K562 (cell line): ENCODE results near the gene TAF4. TPM values are rescaled to one million over a fixed set of nuclear protein-coding genes. Genes with fewer than 3 reads are reported as not detected.

Source experiments
- ATAC-seq: fragments of 200-7000 bp; cut with Tn5 transposase; 3 replicates; pipeline ENCODE4 v1.9.1; 2020; ENCODE audit warnings: moderate library complexity
- BruUV-seq: library from RNA; stranded (reverse); fragments of 400-500 nt; replicated peaks from 2 replicates; lab custom pipeline; 2021; lab: Mats Ljungman, UMichigan
- CTCF ChIA-PET: fragments of 300-600 bp; formaldehyde crosslinking; extraction: SDS; loops from one replicate; lab custom pipeline; 2021; ENCODE audit warnings: low intra/inter-chr PET ratio; lab: Yijun Ruan, JAX
- POLR2A ChIA-PET: fragments of 300-600, 350-650 bp; sonication (Branson Sonifier 250); formaldehyde crosslinking; extraction: SDS; loops from one replicate; lab custom pipeline; 2021; ENCODE audit warnings: antibody characterized with exemption, inconsistent platforms; lab: Yijun Ruan, JAX
- DNase-seq, 4 experiments: peaks; one replicate each; pipeline versions ENCODE4 v3.0.0 to v3.0.0-alpha.2; 2011 to 2018; ENCODE audit warnings: low spot score in 3 of 4, mixed read lengths in 3 of 4; ENCODE audit errors: extremely low read depth in 1 of 4
- FAIRE-seq: peaks from 2 replicates; lab custom pipeline; 2011; peaks lifted over from hg19 to GRCh38; lab: Jason Lieb, UNC
- H2AFZ ChIP-seq: 2 replicates; pipeline ENCODE4 v1.6.0; 2011; ENCODE audit warnings: low read depth, low read length, control low read depth, inconsistent platforms
- H3K27ac ChIP-seq: fragments of 200-600 bp; 3 replicates; pipeline ENCODE4 v1.8.0; 2011; ENCODE audit warnings: low read depth, mild to moderate bottlenecking, control low read depth, inconsistent platforms, low read length, moderate library complexity, mixed read lengths; ENCODE audit errors: extremely low read depth
- H3K27me3 ChIP-seq, 2 experiments: fragments of 300-600 bp in 1 of 2; 2 replicates in 1 of 2; 3 replicates in 1 of 2; pipeline versions ENCODE4 v1.6.0 to v1.8.0; 2011; ENCODE audit warnings: inconsistent platforms in 2 of 2, low read length in 2 of 2, mild to moderate bottlenecking in 1 of 2, mixed read lengths in 1 of 2, moderate library complexity in 1 of 2; ENCODE audit not compliant: control insufficient read depth in 2 of 2, insufficient read depth in 2 of 2
- H3K36me3 ChIP-seq: fragments of 300-600 bp; 3 replicates; pipeline ENCODE4 v1.8.0; 2011; ENCODE audit warnings: mild to moderate bottlenecking, low read length, inconsistent platforms; ENCODE audit not compliant: control insufficient read depth, insufficient read depth
- H3K4me1 ChIP-seq, 2 experiments: fragments of 200-600 bp in 1 of 2; replicated peaks in 1 of 2; 2 replicates in 1 of 2; 3 replicates in 1 of 2; pipeline versions ENCODE4 v1.5.1 to v1.8.0; 2011; ENCODE audit warnings: inconsistent platforms in 2 of 2, low read length in 2 of 2, mild to moderate bottlenecking in 1 of 2, mixed read lengths in 1 of 2, moderate library complexity in 1 of 2; ENCODE audit not compliant: control insufficient read depth in 2 of 2, insufficient read depth in 2 of 2
- H3K4me2 ChIP-seq: 2 replicates; pipeline ENCODE4 v1.6.1; 2011; ENCODE audit warnings: low read length, control low read depth, inconsistent platforms, mixed read lengths; ENCODE audit not compliant: insufficient read depth
- H3K4me3 ChIP-seq: fragments of 200-600 bp; sonication (generic), shearing (Covaris generic); 2 replicates; pipeline ENCODE4 v1.5.1; 2016; ENCODE audit warnings: control low read depth, inconsistent platforms
- H3K79me2 ChIP-seq: fragments of 200-600 bp; 3 replicates; pipeline ENCODE4 v1.8.0; 2011; ENCODE audit warnings: low read length, inconsistent platforms; ENCODE audit not compliant: control insufficient read depth, insufficient read depth
- H3K9ac ChIP-seq, 2 experiments: 2 replicates each; pipeline versions ENCODE4 v1.6.0 to v1.6.1; 2011; ENCODE audit warnings: low read depth in 2 of 2, low read length in 2 of 2, control low read depth in 1 of 2, inconsistent platforms in 1 of 2, mild to moderate bottlenecking in 1 of 2, mixed read lengths in 1 of 2; ENCODE audit not compliant: insufficient read depth in 1 of 2
- H3K9me1 ChIP-seq: one replicate; pipeline ENCODE4 v1.6.0; 2011; ENCODE audit warnings: inconsistent platforms, mild to moderate bottlenecking, low read length, moderate library complexity; ENCODE audit not compliant: control insufficient read depth, insufficient read depth
- H3K9me3 ChIP-seq: replicated peaks from 2 replicates; pipeline ENCODE4 v1.5.1; 2011; ENCODE audit warnings: low read depth, low read length, inconsistent platforms; ENCODE audit not compliant: control insufficient read depth, insufficient read depth
- H4K20me1 ChIP-seq: replicated peaks from 2 replicates; pipeline ENCODE4 v1.6.1; 2011; ENCODE audit warnings: low read length, inconsistent platforms, mixed read lengths; ENCODE audit not compliant: control insufficient read depth, insufficient read depth
- CREB1 ChIP-seq, 2 experiments: sonication (generic) in 1 of 2; formaldehyde crosslinking in 1 of 2; IDR thresholded peaks; 2 replicates each; pipeline versions ENCODE4 v1.6.1 to v1.8.0; 2012 to 2022; ENCODE audit warnings: inconsistent platforms in 1 of 2, mild to moderate bottlenecking in 1 of 2, missing genetic modification reagents in 1 of 2, moderate library complexity in 1 of 2
- TCF7 ChIP-seq: sonication (generic); IDR thresholded peaks from 2 replicates; pipeline ENCODE4 v1.6.1; 2016; ENCODE audit warnings: antibody characterized with exemption, borderline replicate concordance
- ZHX1 ChIP-seq: fragments of 150-350 bp; conservative IDR thresholded peaks from 2 replicates; pipeline ENCODE4 v1.6.1; 2014; ENCODE audit warnings: low read length
- ZNF23 ChIP-seq: fragments of 250-450 bp; sonication (Bioruptor Pico); IDR thresholded peaks from 2 replicates; pipeline ENCODE4 v1.4.0; 2020; ENCODE audit warnings: mild to moderate bottlenecking
- ZNF311 ChIP-seq: fragments of 250-450 bp; sonication (Bioruptor Pico); IDR thresholded peaks from 2 replicates; pipeline ENCODE4 v1.4.0; 2020; ENCODE audit warnings: mild to moderate bottlenecking, moderate library complexity
- ZNF696 ChIP-seq: fragments of 250-450 bp; sonication (Bioruptor Pico); conservative IDR thresholded peaks from 2 replicates; pipeline ENCODE4 v1.4.0; 2020; ENCODE audit warnings: mild to moderate bottlenecking, moderate library complexity
- WGBS: fragments of 100-300 bp; shearing (Covaris generic); methylation state at CpG from one replicate; pipeline ENCODE4 v1.1.6; 2016; ENCODE audit warnings: low coverage, mixed read lengths; ENCODE audit not compliant: insufficient coverage; ENCODE audit errors: missing lambda C conversion rate; 5-methylcytosine and 5-hydroxymethylcytosine counted together
- in situ Hi-C: fragments of 300-500 bp; cut with MboI; formaldehyde crosslinking; loops from 4 replicates; pipeline ENCODE4 v1.15.0; 2018; ENCODE audit warnings: inconsistent platforms, mixed read lengths
- intact Hi-C: fragments of 100-400 bp; cut with micrococcal nuclease; formaldehyde crosslinking; loops from 2 replicates; pipeline ENCODE4 v1.14.2; 2022
- polyA plus RNA-seq, 8 experiments: library from polyadenylated mRNA; depleted of rRNA in 4 of 8; stranded (reverse) in 5 of 8; unstranded in 3 of 8; fragments of >200 nt; fragmentation: Nextera tagmentation in 2 of 8; fragmentation: Illumina TruSeq in 1 of 8; extraction: Ambion mirVana in 2 of 8; extraction: Trizol in 1 of 8; gene quantifications; 2 replicates each; pipeline versions ENCODE4 v1.2.1 to v1.2.3, GENCODE V29; 2011 to 2014; ENCODE audit warnings: inconsistent platforms in 1 of 8, missing spikeins in 1 of 8
- total RNA-seq, 7 experiments: library from RNA; depleted of rRNA in 6 of 7; stranded (reverse); fragments of >200 nt in 6 of 7; fragmentation: Illumina TruSeq in 2 of 7; extraction: Trizol in 2 of 7; gene quantifications; 2 replicates each; pipeline versions ENCODE4 v1.2.1 to v1.2.3, GENCODE V29; 2011 to 2021; ENCODE audit warnings: low replicate concordance in 1 of 7
- TF ChIP-seq, protein P1 (sequence below): sonication (generic); formaldehyde crosslinking; IDR thresholded peaks from 2 replicates; pipeline ENCODE4 v1.8.0; 2023; ENCODE audit warnings: mild to moderate bottlenecking, missing genetic modification reagents
- TF ChIP-seq, protein P2 (sequence below): fragments of 250-450 bp; sonication (Bioruptor Pico); IDR thresholded peaks from 2 replicates; pipeline ENCODE4 v1.8.0; 2021; ENCODE audit warnings: moderate library complexity, mild to moderate bottlenecking, inconsistent platforms
- TF ChIP-seq, protein P3 (sequence below), 2 experiments: fragments of 450-650 bp; IDR thresholded peaks; 2 replicates each; pipeline ENCODE4 v1.6.1; 2016

TAF4 gene
- total and polyA plus RNA-seq, 9 of the 15 experiments (the other 6 are each of a cell fraction or from before 2014, with no cell fraction given): 0.44 to 28.3 (median 5.6) TPM

DNA sequence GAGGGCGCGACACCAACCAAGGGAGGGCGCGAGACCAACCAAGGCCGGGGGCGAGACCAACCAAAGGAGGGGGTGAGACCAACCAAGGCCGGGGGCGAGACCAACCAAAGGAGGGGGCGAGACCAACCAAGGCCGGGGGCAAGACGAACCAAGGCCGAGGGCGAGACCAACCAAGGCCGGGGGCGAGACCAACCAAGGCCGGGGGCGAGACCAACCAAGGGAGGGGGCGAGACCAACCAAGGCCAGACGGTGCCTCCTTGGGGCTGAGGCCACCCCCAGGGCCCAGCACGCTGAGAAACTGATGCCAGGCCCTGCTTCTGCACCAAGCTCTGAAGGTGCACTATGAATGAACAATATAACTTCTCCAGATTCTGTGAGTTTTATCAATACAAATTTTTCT is 87.2 kb downstream of the TAF4 start:
- peaks cover 9% of the 10 kb centered on the region; the same call in 1 of the 3 replicates for H3K79me2 ChIP-seq
- no peaks in the 10 kb centered on the region for H3K9me3 ChIP-seq
- ChIA-PET CTCF (no interaction called here), POLR2A (no interaction called here)
- H4K20me1 ChIP-seq: 0 out of 2 replicates have a peak, but pooled peaks cover 5% of the 10 kb centered on the region
- H2AFZ ChIP-seq: no peak overlapping the region
- 96% methylated on average over 2 of the region's 20 CpGs for WGBS
- H3K4me2 ChIP-seq: no peak overlapping the region
- intact Hi-C loops (no loop called here), in situ Hi-C loops (no loop called here)
- H3K27me3 ChIP-seq: no peaks in the 10 kb centered on the region
- no peak for ATAC-seq
- no peaks in the 10 kb centered on the region for H3K9me1 ChIP-seq
- no TSS peak for BruUV-seq
- H3K27ac ChIP-seq: no peak overlapping the region
- no peak overlapping the region for H3K9ac ChIP-seq
- peaks cover 30% of the 10 kb centered on the region; the same call in 1 of the 3 replicates for H3K36me3 ChIP-seq
- no peak for FAIRE-seq
- no peak for DNase-seq
- H3K4me1 ChIP-seq: peaks cover 0 to 15% of the 10 kb centered on the region in 2 experiments; a peak in 1 of 5 replicates
- TF ChIP-seq, protein P1, sequence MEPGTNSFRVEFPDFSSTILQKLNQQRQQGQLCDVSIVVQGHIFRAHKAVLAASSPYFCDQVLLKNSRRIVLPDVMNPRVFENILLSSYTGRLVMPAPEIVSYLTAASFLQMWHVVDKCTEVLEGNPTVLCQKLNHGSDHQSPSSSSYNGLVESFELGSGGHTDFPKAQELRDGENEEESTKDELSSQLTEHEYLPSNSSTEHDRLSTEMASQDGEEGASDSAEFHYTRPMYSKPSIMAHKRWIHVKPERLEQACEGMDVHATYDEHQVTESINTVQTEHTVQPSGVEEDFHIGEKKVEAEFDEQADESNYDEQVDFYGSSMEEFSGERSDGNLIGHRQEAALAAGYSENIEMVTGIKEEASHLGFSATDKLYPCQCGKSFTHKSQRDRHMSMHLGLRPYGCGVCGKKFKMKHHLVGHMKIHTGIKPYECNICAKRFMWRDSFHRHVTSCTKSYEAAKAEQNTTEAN: no peak
- TF ChIP-seq, protein P2, sequence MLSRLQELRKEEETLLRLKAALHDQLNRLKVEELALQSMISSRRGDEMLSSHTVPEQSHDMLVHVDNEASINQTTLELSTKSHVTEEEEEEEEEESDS: no peak
- H3K4me3 ChIP-seq: no peak overlapping the region

DNA sequence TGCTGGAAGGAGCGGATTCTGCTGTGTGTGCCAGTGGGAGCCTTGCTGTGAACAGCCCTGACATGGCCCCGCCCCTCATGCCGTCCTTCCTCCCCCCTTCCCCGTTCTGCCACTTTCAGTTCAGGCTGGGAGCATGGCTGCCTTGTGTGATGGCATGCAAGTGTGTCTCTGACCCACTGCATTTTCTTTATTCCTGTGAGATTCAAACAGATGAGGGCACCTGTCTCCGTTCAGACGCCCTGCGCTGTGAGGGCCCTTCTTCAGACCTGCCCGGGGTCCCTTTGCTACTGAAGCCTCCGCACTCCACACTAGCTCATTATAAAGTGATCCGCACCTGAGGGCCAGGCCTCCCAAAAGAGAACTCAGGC is 88.3 kb downstream of the TAF4 start:
- ATAC-seq (no peak), FAIRE-seq (no peak), DNase-seq (no peak)
- Histone ChIP-seq H3K79me2 (peaks cover 9% of the 10 kb centered on the region; the same call in 1 of the 3 replicates), H3K4me1 (peaks cover 0 to 15% of the 10 kb centered on the region in 2 experiments; a peak in 1 of 5 replicates), H3K4me3 (no peak overlapping the region), H3K4me2 (no peak overlapping the region), H3K27me3 (no peaks in the 10 kb centered on the region), H3K9me3 (no peaks in the 10 kb centered on the region), H3K36me3 (peaks cover 39% of the 10 kb centered on the region; the same call in 1 of the 3 replicates), H3K27ac (no peak overlapping the region), H3K9ac (no peak overlapping the region), H3K9me1 (no peaks in the 10 kb centered on the region), H2AFZ (no peak overlapping the region), H4K20me1 (0 out of 2 replicates have a peak, but pooled peaks cover 5% of the 10 kb centered on the region)
- BruUV-seq: no TSS peak
- POLR2A ChIA-PET: interaction anchor here (0.8 kb wide), 1 partner anchor 9 kb away, joined by 3 read pairs; no protein-coding TSS in a partner anchor
- 93% methylated on average over 7 of the region's 10 CpGs for WGBS
- no peak for TF ChIP-seq CREB1 (IDR thresholded peaks at IDR 0.05)
- no peak for TF ChIP-seq CREB1 (CRISPR knock-in tag; IDR thresholded peaks at IDR 0.05)
- no peak for TF ChIP-seq ZNF696
- no peak for TF ChIP-seq ZNF311 (CRISPR knock-in tag)
- no peak for TF ChIP-seq ZNF23
- TF ChIP-seq, protein P3, sequence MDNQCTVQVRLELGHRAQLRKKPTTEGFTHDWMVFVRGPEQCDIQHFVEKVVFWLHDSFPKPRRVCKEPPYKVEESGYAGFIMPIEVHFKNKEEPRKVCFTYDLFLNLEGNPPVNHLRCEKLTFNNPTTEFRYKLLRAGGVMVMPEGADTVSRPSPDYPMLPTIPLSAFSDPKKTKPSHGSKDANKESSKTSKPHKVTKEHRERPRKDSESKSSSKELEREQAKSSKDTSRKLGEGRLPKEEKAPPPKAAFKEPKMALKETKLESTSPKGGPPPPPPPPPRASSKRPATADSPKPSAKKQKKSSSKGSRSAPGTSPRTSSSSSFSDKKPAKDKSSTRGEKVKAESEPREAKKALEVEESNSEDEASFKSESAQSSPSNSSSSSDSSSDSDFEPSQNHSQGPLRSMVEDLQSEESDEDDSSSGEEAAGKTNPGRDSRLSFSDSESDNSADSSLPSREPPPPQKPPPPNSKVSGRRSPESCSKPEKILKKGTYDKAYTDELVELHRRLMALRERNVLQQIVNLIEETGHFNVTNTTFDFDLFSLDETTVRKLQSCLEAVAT (IDR thresholded peaks at IDR 0.05): no peak
- no peak for TF ChIP-seq ZHX1
- no peak for TF ChIP-seq TCF7
- CTCF ChIA-PET: no interaction called here
- intact Hi-C loops (no loop called here), in situ Hi-C loops (no loop called here)
